ENCODE data around the gene GAMT. TPM values are rescaled to one million over a fixed set of nuclear protein-coding genes. Genes with fewer than 3 reads are reported as not detected.

Gene GAMT
- total and polyA plus RNA-seq, 2 of the 13 experiments (the other 11 are each of a cell fraction or from before 2014, with no cell fraction given) = 115 to 124 TPM

DNA sequence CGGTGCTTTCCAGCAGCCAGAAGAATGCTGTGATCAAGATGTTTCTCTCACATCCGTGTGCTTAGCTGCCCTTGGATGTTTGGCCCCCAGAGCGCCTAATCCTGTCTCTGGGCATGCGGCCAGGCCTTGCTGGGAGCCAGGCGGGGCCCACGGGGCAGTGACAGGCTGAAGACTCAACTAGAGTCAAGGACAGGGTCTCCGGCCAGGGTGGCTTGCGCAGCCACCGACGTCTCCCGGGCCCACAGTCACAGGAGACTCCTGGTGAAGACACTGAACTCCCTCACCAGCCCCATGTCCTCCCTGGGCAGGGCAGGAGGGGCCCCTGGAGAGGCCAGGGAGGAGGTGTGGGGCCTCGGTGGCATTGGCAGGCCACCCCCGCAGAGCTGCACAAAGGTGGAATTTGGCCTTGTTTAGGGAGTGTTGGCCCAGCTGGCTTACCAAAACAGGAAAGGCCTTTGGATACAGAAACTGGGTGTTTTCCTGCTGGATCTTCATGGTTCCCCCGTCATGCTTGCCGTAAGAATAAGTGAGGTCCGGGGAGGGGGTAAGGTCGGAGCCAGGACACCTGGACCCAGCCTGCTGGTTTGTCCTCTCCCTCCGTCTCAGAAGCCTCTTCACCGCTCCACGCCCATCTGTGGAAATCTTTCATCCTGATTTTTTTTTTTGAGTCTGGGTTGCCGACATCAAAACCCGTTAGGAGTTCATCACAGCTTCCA, 27.6 kb downstream of the GAMT start (continued):
- TF ChIP-seq, protein P1, sequence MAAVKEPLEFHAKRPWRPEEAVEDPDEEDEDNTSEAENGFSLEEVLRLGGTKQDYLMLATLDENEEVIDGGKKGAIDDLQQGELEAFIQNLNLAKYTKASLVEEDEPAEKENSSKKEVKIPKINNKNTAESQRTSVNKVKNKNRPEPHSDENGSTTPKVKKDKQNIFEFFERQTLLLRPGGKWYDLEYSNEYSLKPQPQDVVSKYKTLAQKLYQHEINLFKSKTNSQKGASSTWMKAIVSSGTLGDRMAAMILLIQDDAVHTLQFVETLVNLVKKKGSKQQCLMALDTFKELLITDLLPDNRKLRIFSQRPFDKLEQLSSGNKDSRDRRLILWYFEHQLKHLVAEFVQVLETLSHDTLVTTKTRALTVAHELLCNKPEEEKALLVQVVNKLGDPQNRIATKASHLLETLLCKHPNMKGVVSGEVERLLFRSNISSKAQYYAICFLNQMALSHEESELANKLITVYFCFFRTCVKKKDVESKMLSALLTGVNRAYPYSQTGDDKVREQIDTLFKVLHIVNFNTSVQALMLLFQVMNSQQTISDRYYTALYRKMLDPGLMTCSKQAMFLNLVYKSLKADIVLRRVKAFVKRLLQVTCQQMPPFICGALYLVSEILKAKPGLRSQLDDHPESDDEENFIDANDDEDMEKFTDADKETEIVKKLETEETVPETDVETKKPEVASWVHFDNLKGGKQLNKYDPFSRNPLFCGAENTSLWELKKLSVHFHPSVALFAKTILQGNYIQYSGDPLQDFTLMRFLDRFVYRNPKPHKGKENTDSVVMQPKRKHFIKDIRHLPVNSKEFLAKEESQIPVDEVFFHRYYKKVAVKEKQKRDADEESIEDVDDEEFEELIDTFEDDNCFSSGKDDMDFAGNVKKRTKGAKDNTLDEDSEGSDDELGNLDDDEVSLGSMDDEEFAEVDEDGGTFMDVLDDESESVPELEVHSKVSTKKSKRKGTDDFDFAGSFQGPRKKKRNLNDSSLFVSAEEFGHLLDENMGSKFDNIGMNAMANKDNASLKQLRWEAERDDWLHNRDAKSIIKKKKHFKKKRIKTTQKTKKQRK (IDR thresholded peaks at IDR 0.05; ENCODE audit: low read length) = no peak
- TF ChIP-seq YEATS4 (CRISPR knock-in tag; IDR thresholded peaks at IDR 0.05; ENCODE audit: borderline replicate concordance) (peak; percentile 75; the same call in 1 of the 2 replicates), GATAD2A (CRISPR knock-in tag; IDR thresholded peaks at IDR 0.05) (peak; percentile 88), ZBTB7B (CRISPR knock-in tag; IDR thresholded peaks at IDR 0.05) (peak; percentile 93), AHR (CRISPR knock-in tag; IDR thresholded peaks at IDR 0.05) (no peak; the same call in 1 of the 2 replicates), ZFP36L2 (CRISPR knock-in tag; IDR thresholded peaks at IDR 0.05) (no peak), DMAP1 (CRISPR knock-in tag; IDR thresholded peaks at IDR 0.05) (no peak; the same call in none of the 2 replicates), ZNF431 (CRISPR knock-in tag; IDR thresholded peaks at IDR 0.05; ENCODE audit: borderline replicate concordance, low read depth) (no peak; the same call in 1 of the 2 replicates), GATAD1 (CRISPR knock-in tag; IDR thresholded peaks at IDR 0.05) (0 out of 2 replicates have a peak, but pooled peaks have one; percentile 30), SP5 (CRISPR knock-in tag; IDR thresholded peaks at IDR 0.05; ENCODE audit: borderline replicate concordance, low read depth) (peak; percentile 70), GATA4 (IDR thresholded peaks at IDR 0.05; ENCODE audit: borderline replicate concordance, low read depth) (peak; percentile 47; the same call in 1 of the 2 replicates), YY1 (IDR thresholded peaks at IDR 0.05; ENCODE audit: insufficient read depth, insufficient replicate concordance, low read depth, low read length) (peak; percentile 40), KDM3A (CRISPR knock-in tag; IDR thresholded peaks at IDR 0.05; ENCODE audit: low read depth) (peak; percentile 71; the same call in 1 of the 2 replicates), PAX8 (CRISPR knock-in tag; IDR thresholded peaks at IDR 0.05; ENCODE audit: borderline replicate concordance) (no peak), ZNF235 (CRISPR knock-in tag; IDR thresholded peaks at IDR 0.05; ENCODE audit: borderline replicate concordance) (no peak), ZNF136 (CRISPR knock-in tag; IDR thresholded peaks at IDR 0.05; ENCODE audit: low read depth) (0 out of 2 replicates have a peak, but pooled peaks have one; percentile 80)
- TF ChIP-seq, protein P2, sequence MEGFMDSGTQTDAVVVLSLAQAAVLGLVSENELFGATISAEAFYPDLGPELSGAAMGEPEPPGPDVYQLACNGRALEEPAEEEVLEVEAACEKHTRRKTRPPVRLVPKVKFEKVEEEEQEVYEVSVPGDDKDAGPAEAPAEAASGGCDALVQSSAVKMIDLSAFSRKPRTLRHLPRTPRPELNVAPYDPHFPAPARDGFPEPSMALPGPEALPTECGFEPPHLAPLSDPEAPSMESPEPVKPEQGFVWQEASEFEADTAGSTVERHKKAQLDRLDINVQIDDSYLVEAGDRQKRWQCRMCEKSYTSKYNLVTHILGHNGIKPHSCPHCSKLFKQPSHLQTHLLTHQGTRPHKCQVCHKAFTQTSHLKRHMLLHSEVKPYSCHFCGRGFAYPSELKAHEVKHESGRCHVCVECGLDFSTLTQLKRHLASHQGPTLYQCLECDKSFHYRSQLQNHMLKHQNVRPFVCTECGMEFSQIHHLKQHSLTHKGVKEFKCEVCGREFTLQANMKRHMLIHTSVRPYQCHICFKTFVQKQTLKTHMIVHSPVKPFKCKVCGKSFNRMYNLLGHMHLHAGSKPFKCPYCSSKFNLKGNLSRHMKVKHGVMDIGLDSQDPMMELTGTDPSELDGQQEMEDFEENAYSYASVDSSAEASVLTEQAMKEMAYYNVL (CRISPR knock-in tag; IDR thresholded peaks at IDR 0.05; ENCODE audit: borderline replicate concordance) = peak; percentile 82
- TF ChIP-seq, protein P3, sequence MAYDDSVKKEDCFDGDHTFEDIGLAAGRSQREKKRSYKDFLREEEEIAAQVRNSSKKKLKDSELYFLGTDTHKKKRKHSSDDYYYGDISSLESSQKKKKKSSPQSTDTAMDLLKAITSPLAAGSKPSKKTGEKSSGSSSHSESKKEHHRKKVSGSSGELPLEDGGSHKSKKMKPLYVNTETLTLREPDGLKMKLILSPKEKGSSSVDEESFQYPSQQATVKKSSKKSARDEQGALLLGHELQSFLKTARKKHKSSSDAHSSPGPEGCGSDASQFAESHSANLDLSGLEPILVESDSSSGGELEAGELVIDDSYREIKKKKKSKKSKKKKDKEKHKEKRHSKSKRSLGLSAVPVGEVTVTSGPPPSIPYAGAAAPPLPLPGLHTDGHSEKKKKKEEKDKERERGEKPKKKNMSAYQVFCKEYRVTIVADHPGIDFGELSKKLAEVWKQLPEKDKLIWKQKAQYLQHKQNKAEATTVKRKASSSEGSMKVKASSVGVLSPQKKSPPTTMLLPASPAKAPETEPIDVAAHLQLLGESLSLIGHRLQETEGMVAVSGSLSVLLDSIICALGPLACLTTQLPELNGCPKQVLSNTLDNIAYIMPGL (CRISPR knock-in tag; IDR thresholded peaks at IDR 0.05; ENCODE audit: borderline replicate concordance in 1 of 2, low read depth in 1 of 2) = peak; percentile 70 to 77; a peak in 3 of 4 replicates
- TF ChIP-seq, protein P4, sequence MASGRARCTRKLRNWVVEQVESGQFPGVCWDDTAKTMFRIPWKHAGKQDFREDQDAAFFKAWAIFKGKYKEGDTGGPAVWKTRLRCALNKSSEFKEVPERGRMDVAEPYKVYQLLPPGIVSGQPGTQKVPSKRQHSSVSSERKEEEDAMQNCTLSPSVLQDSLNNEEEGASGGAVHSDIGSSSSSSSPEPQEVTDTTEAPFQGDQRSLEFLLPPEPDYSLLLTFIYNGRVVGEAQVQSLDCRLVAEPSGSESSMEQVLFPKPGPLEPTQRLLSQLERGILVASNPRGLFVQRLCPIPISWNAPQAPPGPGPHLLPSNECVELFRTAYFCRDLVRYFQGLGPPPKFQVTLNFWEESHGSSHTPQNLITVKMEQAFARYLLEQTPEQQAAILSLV (CRISPR knock-in tag; IDR thresholded peaks at IDR 0.05; ENCODE audit: borderline replicate concordance) = no peak
- TF ChIP-seq, protein P5, sequence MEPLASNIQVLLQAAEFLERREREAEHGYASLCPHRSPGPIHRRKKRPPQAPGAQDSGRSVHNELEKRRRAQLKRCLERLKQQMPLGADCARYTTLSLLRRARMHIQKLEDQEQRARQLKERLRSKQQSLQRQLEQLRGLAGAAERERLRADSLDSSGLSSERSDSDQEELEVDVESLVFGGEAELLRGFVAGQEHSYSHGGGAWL (CRISPR knock-in tag; IDR thresholded peaks at IDR 0.05) = peak; percentile 44; the same call in 1 of the 2 replicates

Measured in HepG2 (cell line).